ENCODE measurements around the gene ACAD10.
"Not testable (repeated sequence)": the region's sequence is repeated elsewhere in the genome, so short reads cannot be mapped to it uniquely, and the experiment has no call there.

The ACAD10 gene
- total RNA-seq, result 10.9 to 44.6 (median 26.5) reads per million in 17 experiments

GRCh38 chr12:111685811-111686573 is at the start of gene ACAD10, which contains the start of gene BRAP:
ACAD10 (plus strand) TSS chr12:111686053; CDS start chr12:111692710, 6,657 bp downstream.
BRAP (minus strand) TSS chr12:111685956; CDS start chr12:111685792, 164 bp downstream.
- DNase-seq, result peak; percentile 98 to 99 (median 98)

- DNase-seq, result no peak
Measured at GRCh38 chr12:111636209-111636945, 49.5 kb upstream of the ACAD10 start.

- DNase-seq, result no peak
Measured at GRCh38 chr12:111638556-111638955, 47.3 kb upstream of the ACAD10 start.

GRCh38 chr12:111640506-111640905 is 45.3 kb upstream of the ACAD10 start:
- no peak for DNase-seq

- DNase-seq, result no peak
Measured at GRCh38 chr12:111642681-111643426, 43.0 kb upstream of the ACAD10 start.

- no peak for DNase-seq
Measured at GRCh38 chr12:111643427-111643826, 42.4 kb upstream of the ACAD10 start.

- no peak for DNase-seq
Measured at GRCh38 chr12:111645433-111645832, 40.4 kb upstream of the ACAD10 start.

- DNase-seq, result peak; percentile 38 to 76 (median 62)
Measured at GRCh38 chr12:111650912-111651311, 34.9 kb upstream of the ACAD10 start.

GRCh38 chr12:111652530-111652929 is 33.3 kb upstream of the ACAD10 start:
- not testable (repeated sequence) for DNase-seq

- no peak for DNase-seq
Measured at GRCh38 chr12:111653596-111653995, 32.3 kb upstream of the ACAD10 start.

- no peak for DNase-seq
Measured at GRCh38 chr12:111655356-111655755, 30.5 kb upstream of the ACAD10 start.

- DNase-seq, result no peak
Measured at GRCh38 chr12:111656016-111656415, 29.8 kb upstream of the ACAD10 start.

GRCh38 chr12:111664499-111664898 is 21.4 kb upstream of the ACAD10 start:
- DNase-seq, result no peak

- no peak for DNase-seq
Measured at GRCh38 chr12:111664961-111665865, 20.6 kb upstream of the ACAD10 start.

- DNase-seq, result no peak
Measured at GRCh38 chr12:111672822-111673381, 13.0 kb upstream of the ACAD10 start.

- peak in 3 of 4 experiments; percentile 33 to 47 (median 46) for DNase-seq
Measured at GRCh38 chr12:111673503-111673902, 12.3 kb upstream of the ACAD10 start.

GRCh38 chr12:111677186-111677585 is 8.7 kb upstream of the ACAD10 start:
- no peak for DNase-seq

- DNase-seq, result peak in 2 of 4 experiments; percentile 2 to 6
Measured at GRCh38 chr12:111684485-111685198, 1.2 kb upstream of the ACAD10 start.

GRCh38 chr12:111685322-111685810 is 487 bp upstream of the ACAD10 start:
- DNase-seq, result peak in 2 of 4 experiments; percentile 31 to 44

- DNase-seq, result peak in 2 of 4 experiments; percentile 12 to 30
Measured at GRCh38 chr12:111686574-111687105, 787 bp downstream of the ACAD10 start.
